ENCODE results near the gene EIF4E2. TPM values are rescaled to one million over a fixed set of nuclear protein-coding genes. Genes with fewer than 3 reads are reported as not detected.

The EIF4E2 gene
- total and polyA plus RNA-seq, 2 donors (not counting 3 experiments of a cell fraction or from before 2014, with no cell fraction given): 50.0 to 96.5 TPM

- no peaks in the 10 kb centered on the region for H4K20me1 ChIP-seq (replicated peaks; ENCODE audit: control insufficient read depth, extremely low read depth, insufficient read depth, low read length)
- no peak for TF ChIP-seq FOS (IDR thresholded peaks at IDR 0.05; ENCODE audit: borderline replicate concordance, insufficient read depth, low read length)
- no peak for TF ChIP-seq POLR2AphosphoS5 (IDR thresholded peaks at IDR 0.05; ENCODE audit: insufficient read depth, low read depth, low read length)
- H3K4me3 ChIP-seq (replicated peaks in 1 of 3; ENCODE audit: insufficient read depth in 1 of 3, low read depth in 1 of 3, low read length in 3 of 3): no peak overlapping the region
- H3K9me1 ChIP-seq (replicated peaks; ENCODE audit: control insufficient read depth, extremely low read depth, insufficient read depth, low read length): no peaks in the 10 kb centered on the region
- no peaks in the 10 kb centered on the region for H3K9me3 ChIP-seq (replicated peaks; ENCODE audit: control insufficient read depth, insufficient read depth, low read length)
- no peaks in the 10 kb centered on the region for H3K27me3 ChIP-seq (ENCODE audit: control insufficient read depth in 2 of 2, insufficient read depth in 2 of 2, low read length in 2 of 2)
- POLR2A ChIA-PET: no interaction called here
- dilution Hi-C loops (cut with MboI; ENCODE audit: extremely low pct_ligation_motif_present, low sequenced_read_pairs) (no loop called here), intact Hi-C loops (cut with micrococcal nuclease) (no loop called here)
- no peak overlapping the region for H2AFZ ChIP-seq (ENCODE audit: low read depth, low read length)
- no TSS peak for BruUV-seq (replicated peaks)
- H3K79me2 ChIP-seq (ENCODE audit: control insufficient read depth, insufficient read depth, low read length): no peaks in the 10 kb centered on the region
- CTCF ChIA-PET: interaction anchor here (0.7 kb wide), 1 partner anchor 349 kb away, joined by 3 read pairs; no protein-coding TSS in a partner anchor
- H3K4me1 ChIP-seq (ENCODE audit: control insufficient read depth, extremely low read depth, insufficient read depth, low read length): no peaks in the 10 kb centered on the region
- DNase-seq (ENCODE audit: low read depth, low spot score) (no peak), FAIRE-seq (no peak)
- H3K27ac ChIP-seq (ENCODE audit: insufficient read depth, low read depth, low read length): no peak overlapping the region
- H3K4me2 ChIP-seq (ENCODE audit: insufficient read depth, low read length): no peak overlapping the region
- H3K36me3 ChIP-seq (ENCODE audit: control insufficient read depth in 2 of 2, extremely low read depth in 1 of 2, insufficient read depth in 2 of 2, low read length in 2 of 2): no peaks in the 10 kb centered on the region
- no peak overlapping the region for H3K9ac ChIP-seq (replicated peaks; ENCODE audit: extremely low read depth, insufficient read depth, low read length)
Measured at GRCh38 chr2:232538671-232539070, 11.8 kb upstream of the EIF4E2 start.

GRCh38 chr2:232539298-232540231 lies 10.9 kb upstream of the EIF4E2 start, which contains the start of gene CHRNG:
Gene CHRNG (plus strand): TSS chr2:232539692. CDS start chr2:232539748, 56 bp downstream.
- no peak within 1 kb of the TSS for H3K4me3 ChIP-seq (replicated peaks in 1 of 3; ENCODE audit: insufficient read depth in 1 of 3, low read depth in 1 of 3, low read length in 3 of 3)
- no peaks in the 10 kb centered on the region for H3K36me3 ChIP-seq (ENCODE audit: control insufficient read depth in 2 of 2, extremely low read depth in 1 of 2, insufficient read depth in 2 of 2, low read length in 2 of 2)
- dilution Hi-C loops (cut with MboI; ENCODE audit: extremely low pct_ligation_motif_present, low sequenced_read_pairs) (no loop called here), intact Hi-C loops (cut with micrococcal nuclease) (no loop called here)
- TF ChIP-seq MYC (IDR thresholded peaks at IDR 0.05; ENCODE audit: low read depth, low read length) (no peak), POLR2A (IDR thresholded peaks at IDR 0.05; ENCODE audit: low read depth, low read length) (no peak)
- POLR2A ChIA-PET: no interaction called here
- no peak within 1 kb of the TSS for H3K9ac ChIP-seq (replicated peaks; ENCODE audit: extremely low read depth, insufficient read depth, low read length)
- BruUV-seq (replicated peaks): no TSS peak
- no peak within 1 kb of the TSS for H2AFZ ChIP-seq (ENCODE audit: low read depth, low read length)
- H3K27ac ChIP-seq (ENCODE audit: insufficient read depth, low read depth, low read length): no peak within 1 kb of the TSS
- no peaks in the 10 kb centered on the region for H3K4me1 ChIP-seq (ENCODE audit: control insufficient read depth, extremely low read depth, insufficient read depth, low read length)
- H3K79me2 ChIP-seq (ENCODE audit: control insufficient read depth, insufficient read depth, low read length): no peaks in the 10 kb centered on the region
- H4K20me1 ChIP-seq (replicated peaks; ENCODE audit: control insufficient read depth, extremely low read depth, insufficient read depth, low read length): no peaks in the 10 kb centered on the region
- no peaks in the 10 kb centered on the region for H3K9me1 ChIP-seq (replicated peaks; ENCODE audit: control insufficient read depth, extremely low read depth, insufficient read depth, low read length)
- H3K27me3 ChIP-seq (ENCODE audit: control insufficient read depth in 2 of 2, insufficient read depth in 2 of 2, low read length in 2 of 2): no peaks in the 10 kb centered on the region
- FAIRE-seq: no peak
- no peak for DNase-seq (ENCODE audit: low read depth, low spot score)
- CTCF ChIA-PET: no interaction called here
- H3K4me2 ChIP-seq (ENCODE audit: insufficient read depth, low read length): no peak within 1 kb of the TSS
- H3K9me3 ChIP-seq (replicated peaks; ENCODE audit: control insufficient read depth, insufficient read depth, low read length): no peaks in the 10 kb centered on the region

All from endothelial cell of umbilical vein (primary cell).